HL-60 (cell line): ENCODE data around the gene CNTN5.

Experiments used
- GABPA ChIP-seq: IDR thresholded peaks from 2 replicates; pipeline ENCODE4 v1.6.1; 2012; ENCODE audit warnings: low read depth
- POLR2AphosphoS5 ChIP-seq: IDR thresholded peaks from 2 replicates; pipeline ENCODE4 v1.6.1; 2012; ENCODE audit warnings: low read depth
- TF ChIP-seq, protein P1 (sequence below): IDR thresholded peaks from one replicate; pipeline ENCODE4 v1.5.1; 2011; ENCODE audit warnings: low read length, control low read depth, inconsistent platforms; ENCODE audit not compliant: insufficient read depth
- TF ChIP-seq, protein P2 (sequence below): IDR thresholded peaks from 2 replicates; pipeline ENCODE4 v1.6.1; 2012; ENCODE audit warnings: low read depth; ENCODE audit not compliant: insufficient replicate concordance

DNA sequence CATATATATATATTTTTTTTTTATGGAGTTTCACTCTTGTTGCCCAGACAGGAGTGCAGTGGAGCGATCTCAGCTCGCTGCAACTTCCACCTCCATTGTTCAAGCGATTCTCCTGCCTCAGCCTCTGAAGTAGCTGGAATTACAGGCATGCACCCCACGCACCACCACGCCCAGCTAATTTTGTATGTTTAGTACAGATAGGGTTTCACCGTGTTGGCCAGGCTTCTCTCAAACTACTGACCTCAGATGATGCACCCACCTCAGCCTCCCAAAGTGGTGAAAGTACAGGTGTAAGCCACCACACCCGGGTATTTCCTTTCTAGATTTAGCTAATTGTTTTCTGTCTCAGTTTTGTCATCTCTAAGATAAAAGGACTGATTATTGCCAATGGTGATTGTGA, 821.1 kb downstream of the CNTN5 start:
- TF ChIP-seq, protein P1, sequence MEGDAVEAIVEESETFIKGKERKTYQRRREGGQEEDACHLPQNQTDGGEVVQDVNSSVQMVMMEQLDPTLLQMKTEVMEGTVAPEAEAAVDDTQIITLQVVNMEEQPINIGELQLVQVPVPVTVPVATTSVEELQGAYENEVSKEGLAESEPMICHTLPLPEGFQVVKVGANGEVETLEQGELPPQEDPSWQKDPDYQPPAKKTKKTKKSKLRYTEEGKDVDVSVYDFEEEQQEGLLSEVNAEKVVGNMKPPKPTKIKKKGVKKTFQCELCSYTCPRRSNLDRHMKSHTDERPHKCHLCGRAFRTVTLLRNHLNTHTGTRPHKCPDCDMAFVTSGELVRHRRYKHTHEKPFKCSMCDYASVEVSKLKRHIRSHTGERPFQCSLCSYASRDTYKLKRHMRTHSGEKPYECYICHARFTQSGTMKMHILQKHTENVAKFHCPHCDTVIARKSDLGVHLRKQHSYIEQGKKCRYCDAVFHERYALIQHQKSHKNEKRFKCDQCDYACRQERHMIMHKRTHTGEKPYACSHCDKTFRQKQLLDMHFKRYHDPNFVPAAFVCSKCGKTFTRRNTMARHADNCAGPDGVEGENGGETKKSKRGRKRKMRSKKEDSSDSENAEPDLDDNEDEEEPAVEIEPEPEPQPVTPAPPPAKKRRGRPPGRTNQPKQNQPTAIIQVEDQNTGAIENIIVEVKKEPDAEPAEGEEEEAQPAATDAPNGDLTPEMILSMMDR, result no peak
- TF ChIP-seq, protein P2, sequence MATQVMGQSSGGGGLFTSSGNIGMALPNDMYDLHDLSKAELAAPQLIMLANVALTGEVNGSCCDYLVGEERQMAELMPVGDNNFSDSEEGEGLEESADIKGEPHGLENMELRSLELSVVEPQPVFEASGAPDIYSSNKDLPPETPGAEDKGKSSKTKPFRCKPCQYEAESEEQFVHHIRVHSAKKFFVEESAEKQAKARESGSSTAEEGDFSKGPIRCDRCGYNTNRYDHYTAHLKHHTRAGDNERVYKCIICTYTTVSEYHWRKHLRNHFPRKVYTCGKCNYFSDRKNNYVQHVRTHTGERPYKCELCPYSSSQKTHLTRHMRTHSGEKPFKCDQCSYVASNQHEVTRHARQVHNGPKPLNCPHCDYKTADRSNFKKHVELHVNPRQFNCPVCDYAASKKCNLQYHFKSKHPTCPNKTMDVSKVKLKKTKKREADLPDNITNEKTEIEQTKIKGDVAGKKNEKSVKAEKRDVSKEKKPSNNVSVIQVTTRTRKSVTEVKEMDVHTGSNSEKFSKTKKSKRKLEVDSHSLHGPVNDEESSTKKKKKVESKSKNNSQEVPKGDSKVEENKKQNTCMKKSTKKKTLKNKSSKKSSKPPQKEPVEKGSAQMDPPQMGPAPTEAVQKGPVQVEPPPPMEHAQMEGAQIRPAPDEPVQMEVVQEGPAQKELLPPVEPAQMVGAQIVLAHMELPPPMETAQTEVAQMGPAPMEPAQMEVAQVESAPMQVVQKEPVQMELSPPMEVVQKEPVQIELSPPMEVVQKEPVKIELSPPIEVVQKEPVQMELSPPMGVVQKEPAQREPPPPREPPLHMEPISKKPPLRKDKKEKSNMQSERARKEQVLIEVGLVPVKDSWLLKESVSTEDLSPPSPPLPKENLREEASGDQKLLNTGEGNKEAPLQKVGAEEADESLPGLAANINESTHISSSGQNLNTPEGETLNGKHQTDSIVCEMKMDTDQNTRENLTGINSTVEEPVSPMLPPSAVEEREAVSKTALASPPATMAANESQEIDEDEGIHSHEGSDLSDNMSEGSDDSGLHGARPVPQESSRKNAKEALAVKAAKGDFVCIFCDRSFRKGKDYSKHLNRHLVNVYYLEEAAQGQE, result no peak
- TF ChIP-seq POLR2AphosphoS5 (no peak), GABPA (no peak)
